HL-60 (cell line): ENCODE measurements around the gene COX14.

ENCODE experiments used
- CTCF ChIP-seq: IDR thresholded peaks from one replicate; pipeline ENCODE4 v1.5.1; 2011; ENCODE audit warnings: low read length, control low read depth, inconsistent platforms; ENCODE audit not compliant: insufficient read depth
- POLR2AphosphoS5 ChIP-seq: IDR thresholded peaks from 2 replicates; pipeline ENCODE4 v1.6.1; 2012; ENCODE audit warnings: low read depth

DNA sequence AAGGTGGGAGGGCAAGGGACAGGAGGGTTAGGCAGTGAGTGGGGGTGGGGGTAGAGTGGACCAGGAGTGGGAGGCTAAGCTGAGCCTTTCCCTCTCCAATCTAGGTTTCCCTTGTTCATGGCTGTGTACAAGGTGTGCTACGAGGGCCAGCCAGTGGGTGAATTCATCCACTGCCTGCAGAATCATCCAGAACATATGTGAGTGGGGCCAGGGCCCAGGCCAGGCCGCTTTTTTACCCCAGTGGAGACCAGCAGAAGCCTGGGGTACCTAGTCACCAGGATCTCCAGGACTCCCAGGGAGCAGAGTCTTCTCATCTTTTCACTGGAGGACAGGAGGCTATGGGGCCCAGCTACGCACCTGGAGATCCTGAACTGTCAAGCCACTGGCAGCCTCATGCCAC, 2.7 kb upstream of the COX14 start:
- no peak for TF ChIP-seq CTCF
- no peak for TF ChIP-seq POLR2AphosphoS5
